ENCODE data around the gene SRSF5. TPM values are rescaled to one million over a fixed set of nuclear protein-coding genes. Genes with fewer than 3 reads are reported as not detected.

Gene SRSF5
- total and polyA plus RNA-seq, 12 donors: 135 to 310 (median 173) TPM

GRCh38 chr14:69755296-69755695 lies 11.6 kb upstream of the SRSF5 start:
- H3K4me3 ChIP-seq: no peak overlapping the region
- intact Hi-C loops (cut with DNase I): no loop called here
- no peak for TF ChIP-seq CTCF (IDR thresholded peaks at IDR 0.05)
- DNase-seq: no peak
- no peak for ATAC-seq
- H3K27ac ChIP-seq: no peak overlapping the region
- no peaks in the 10 kb centered on the region for H3K4me1 ChIP-seq
- no peaks in the 10 kb centered on the region for H3K9me3 ChIP-seq
- H3K27me3 ChIP-seq: no peaks in the 10 kb centered on the region
- H3K36me3 ChIP-seq: no peaks in the 10 kb centered on the region

- 54 to 56% methylated on average over 2 of the region's 2 CpGs for WGBS, 2 donors
- no peak for TF ChIP-seq CTCF (IDR thresholded peaks at IDR 0.05)
- ATAC-seq (peak in 1 of 8 donors; percentile 65), DNase-seq (no peak)
- intact Hi-C loops (cut with DNase I): no loop called here
- no peak overlapping the region for H3K4me3 ChIP-seq
- no peaks in the 10 kb centered on the region for H3K36me3 ChIP-seq
- no peaks in the 10 kb centered on the region for H3K9me3 ChIP-seq
- no peaks in the 10 kb centered on the region for H3K27me3 ChIP-seq
- peaks cover 0 to 5% (median 0%) of the 10 kb centered on the region in 9 donors for H3K4me1 ChIP-seq
- no peak overlapping the region for H3K27ac ChIP-seq
These were observed 11.2 kb upstream of the SRSF5 start for GRCh38 chr14:69755784-69756183.

GRCh38 chr14:69756298-69756697 lies 10.6 kb upstream of the SRSF5 start:
- Histone ChIP-seq H3K36me3 (no peaks in the 10 kb centered on the region), H3K4me1 (peaks cover 0 to 7% (median 0%) of the 10 kb centered on the region in 9 donors), H3K27me3 (no peaks in the 10 kb centered on the region), H3K9me3 (no peaks in the 10 kb centered on the region), H3K4me3 (no peak overlapping the region), H3K27ac (no peak overlapping the region)
- WGBS, 2 donors: 79% methylated on average over 3 of the region's 3 CpGs
- ATAC-seq (no peak), DNase-seq (no peak)
- TF ChIP-seq CTCF (IDR thresholded peaks at IDR 0.05): no peak
- intact Hi-C loops (cut with DNase I): no loop called here

- DNase-seq: no peak
- no peak for ATAC-seq
- H3K4me3 ChIP-seq: no peak overlapping the region
- H3K27me3 ChIP-seq: no peaks in the 10 kb centered on the region
- 48 to 58% methylated on average over 1 of the region's 1 CpG for WGBS, 2 donors
- no peak for TF ChIP-seq CTCF (IDR thresholded peaks at IDR 0.05)
- no peaks in the 10 kb centered on the region for H3K9me3 ChIP-seq
- H3K27ac ChIP-seq: no peak overlapping the region
- peaks cover 0 to 8% (median 0%) of the 10 kb centered on the region in 9 donors for H3K4me1 ChIP-seq
- intact Hi-C loops (cut with DNase I): no loop called here
- H3K36me3 ChIP-seq: no peaks in the 10 kb centered on the region
These were observed 6.1 kb upstream of the SRSF5 start for GRCh38 chr14:69760810-69761209.
